Measurements from ENCODE around the gene PCGF5.

GRCh38 chr10:91319336-91319735 lies 98.9 kb downstream of the PCGF5 start:
- TF ChIP-seq CTCF (IDR thresholded peaks at IDR 0.05) (no peak), POLR2AphosphoS5 (IDR thresholded peaks at IDR 0.05) (no peak), POLR2A (IDR thresholded peaks at IDR 0.05) (no peak)
